ENCODE measurements around the gene PANK3.
A peak's percentile ranks its signal among the peaks of the same experiment; 100 is the strongest.

The PANK3 gene

DNA sequence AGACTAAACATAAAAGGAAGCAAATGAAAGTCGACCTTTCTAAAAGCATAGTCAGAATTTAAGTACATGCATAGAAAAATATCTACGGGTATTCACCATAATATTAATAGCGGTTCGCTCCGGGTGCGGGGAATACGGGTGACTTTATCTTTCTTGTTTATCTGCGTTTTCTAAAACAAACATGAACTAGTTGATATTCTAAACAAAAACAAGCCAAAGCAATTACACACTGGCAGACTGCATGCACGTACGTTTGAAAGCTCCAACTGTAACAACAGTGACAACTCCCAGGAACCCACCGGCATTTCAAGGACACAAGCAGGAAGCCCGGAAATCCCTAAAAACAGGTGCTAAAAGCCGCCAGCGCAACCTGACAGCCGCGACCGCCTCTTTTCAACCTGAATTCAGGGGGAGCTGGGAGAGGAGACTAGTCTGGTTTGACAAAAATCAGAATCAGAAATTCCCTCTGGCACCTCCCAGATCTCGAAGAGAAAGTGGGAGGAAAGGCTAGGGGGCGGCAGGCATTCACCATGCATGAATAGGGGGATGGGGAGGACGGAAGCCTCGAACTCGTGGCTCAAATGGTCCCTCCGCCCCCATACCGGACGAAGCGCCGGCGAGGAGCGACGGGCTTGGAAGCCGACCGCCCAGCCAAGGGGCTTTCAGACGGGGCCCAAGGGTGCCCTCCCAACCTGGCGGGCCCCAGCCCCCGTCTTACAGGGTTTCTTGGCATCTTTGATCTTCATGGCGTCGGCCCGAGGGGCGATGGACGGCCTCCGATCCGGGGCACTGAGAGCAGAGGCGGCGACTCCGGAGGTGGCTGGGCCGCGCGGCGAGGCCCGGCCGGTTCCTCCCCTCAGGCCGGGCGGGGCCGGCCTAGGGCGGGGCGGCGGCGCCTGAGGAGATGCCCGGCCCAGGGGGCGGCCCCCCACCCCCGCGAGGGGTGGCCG, at the start of gene PANK3:
TSS of gene PANK3 (minus strand) at position 831 of the 950 bp plus-strand sequence. CDS start at position 746, 85 bp downstream.
- H3K4me3 ChIP-seq (ENCODE audit: low read depth, low read length), result peak within 1 kb of the TSS; percentile 90
- no peak for TF ChIP-seq CTCF (IDR thresholded peaks at IDR 0.05; ENCODE audit: low read depth, low read length)

DNA sequence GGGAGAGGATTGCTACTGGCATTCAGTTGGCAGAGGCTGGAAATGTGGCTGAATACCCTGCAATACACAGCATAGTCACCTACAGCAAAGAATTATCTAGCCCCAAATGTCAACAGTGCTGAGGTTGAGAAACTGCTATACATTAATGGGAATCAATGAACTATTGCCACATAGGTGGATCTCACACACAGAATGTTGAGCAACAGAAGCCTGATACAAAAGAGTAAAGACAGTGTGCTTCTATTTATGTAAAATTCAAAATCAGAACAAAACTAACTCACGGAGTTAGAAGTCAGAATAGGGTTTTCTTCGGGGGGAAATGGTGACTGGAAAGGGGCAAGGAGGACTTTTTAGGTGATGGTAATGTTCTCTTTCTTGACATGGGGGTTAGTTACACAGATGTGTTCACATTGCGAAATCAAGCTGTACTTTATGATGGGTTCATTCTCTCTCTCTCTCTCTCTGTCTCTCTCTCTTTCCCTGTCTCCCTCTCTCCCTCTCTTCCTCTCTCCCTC, 45.7 kb upstream of the PANK3 start:
- no peak overlapping the region for H3K4me3 ChIP-seq (ENCODE audit: low read depth, low read length)
- TF ChIP-seq CTCF (IDR thresholded peaks at IDR 0.05; ENCODE audit: low read depth, low read length), result no peak

GRCh38 chr5:168620807-168621206, 41.6 kb upstream of the PANK3 start:
- no peak for TF ChIP-seq CTCF (IDR thresholded peaks at IDR 0.05; ENCODE audit: low read depth, low read length)
- H3K4me3 ChIP-seq (ENCODE audit: low read depth, low read length), result no peak overlapping the region

DNA sequence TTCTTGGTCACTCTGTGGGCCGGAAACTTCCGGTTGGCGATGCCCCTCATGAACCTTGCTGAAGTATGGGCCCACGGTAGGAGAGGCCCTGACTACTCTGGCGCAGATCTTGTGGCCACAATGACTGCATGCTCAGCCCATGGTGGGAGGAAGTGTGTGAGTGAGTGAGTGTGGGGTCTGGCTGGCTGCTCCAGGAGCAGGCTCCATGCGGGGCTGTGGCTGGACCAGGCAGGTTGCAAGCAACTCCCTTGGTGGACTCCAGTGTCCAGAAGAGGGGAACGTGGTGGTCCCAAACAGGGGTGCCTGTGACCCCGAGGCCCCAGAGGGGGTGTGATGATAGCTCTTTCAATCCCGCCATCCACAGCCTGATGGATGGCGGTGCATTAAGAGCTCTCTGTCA, 35.5 kb upstream of the PANK3 start:
- TF ChIP-seq CTCF (IDR thresholded peaks at IDR 0.05; ENCODE audit: low read depth, low read length), result no peak
- no peak overlapping the region for H3K4me3 ChIP-seq (ENCODE audit: low read depth, low read length)

DNA sequence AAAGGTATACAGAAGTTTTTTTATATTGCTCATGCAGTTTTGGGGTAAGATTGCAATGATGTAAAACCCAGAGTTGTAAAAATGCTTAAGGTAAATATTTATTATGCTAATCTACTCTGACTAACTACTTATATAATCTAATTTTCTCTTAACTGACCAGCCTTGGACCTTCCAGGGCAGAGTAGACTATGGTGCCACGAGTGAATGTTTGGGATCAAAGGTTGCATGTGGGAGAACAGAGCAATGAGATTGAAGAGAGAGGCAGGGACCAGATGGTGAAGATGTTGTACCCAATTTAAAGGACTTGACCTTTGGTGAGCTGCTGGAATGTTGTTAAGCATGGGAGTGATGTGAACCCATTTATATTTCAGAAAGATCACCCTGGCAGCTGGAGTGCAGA, 34.8 kb upstream of the PANK3 start:
- H3K4me3 ChIP-seq (ENCODE audit: low read depth, low read length), result no peak overlapping the region
- no peak for TF ChIP-seq CTCF (IDR thresholded peaks at IDR 0.05; ENCODE audit: low read depth, low read length)

DNA sequence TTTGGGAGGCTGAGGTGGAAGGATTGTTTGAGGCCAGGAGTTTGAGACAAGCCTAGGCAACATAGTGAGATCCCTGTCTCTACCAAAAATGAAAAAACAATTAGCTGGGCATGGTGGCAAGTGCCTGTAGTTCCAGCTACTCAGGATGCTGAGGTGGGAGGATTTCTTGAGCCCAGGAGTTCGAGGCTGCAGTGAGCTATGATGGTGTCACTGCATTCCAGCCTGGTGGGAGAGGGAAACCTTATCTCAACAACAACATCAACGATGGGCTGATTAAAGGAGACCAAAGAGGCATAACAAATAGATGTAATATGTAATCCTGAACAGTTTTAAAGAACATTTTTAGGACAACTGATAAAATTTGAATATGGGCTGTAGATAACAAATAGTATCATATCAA, 34.2 kb upstream of the PANK3 start:
- no peak for TF ChIP-seq CTCF (IDR thresholded peaks at IDR 0.05; ENCODE audit: low read depth, low read length)

DNA sequence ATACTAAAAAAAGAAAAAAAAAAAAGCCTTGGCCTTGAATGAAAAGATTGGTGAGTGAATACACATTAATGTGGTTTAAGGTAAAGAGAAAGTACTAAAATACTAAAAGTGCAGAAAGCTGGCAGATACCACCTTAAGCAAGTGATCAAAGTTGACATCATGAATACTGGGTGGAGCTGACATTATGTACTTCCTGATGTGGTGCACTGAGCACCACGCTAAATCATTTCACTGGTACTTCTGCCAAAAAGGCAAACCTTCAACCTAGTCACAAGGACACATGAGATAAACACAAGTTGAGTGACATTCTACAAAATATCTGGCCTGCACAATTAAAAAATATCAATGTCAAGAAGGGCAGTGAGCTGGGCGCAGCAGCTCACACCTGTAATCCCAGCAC, 33.8 kb upstream of the PANK3 start:
- no peak for TF ChIP-seq CTCF (IDR thresholded peaks at IDR 0.05; ENCODE audit: low read depth, low read length)
- H3K4me3 ChIP-seq (ENCODE audit: low read depth, low read length), result no peak overlapping the region

More for the DNA sequence above, 34.2 kb upstream of the PANK3 start:
- H3K4me3 ChIP-seq (ENCODE audit: low read depth, low read length), result no peak overlapping the region
